ENCODE measurements around the gene FYN. TPM values are rescaled to one million over a fixed set of nuclear protein-coding genes. Genes with fewer than 3 reads are reported as not detected.
"Not testable (repeated sequence)": the region's sequence is repeated elsewhere in the genome, so short reads cannot be mapped to it uniquely, and the experiment has no call there.

Gene FYN
- total and polyA plus RNA-seq, 2 of the 13 experiments (the other 11 are each of a cell fraction or from before 2014, with no cell fraction given) = 15.5 to 24.6 TPM

DNA sequence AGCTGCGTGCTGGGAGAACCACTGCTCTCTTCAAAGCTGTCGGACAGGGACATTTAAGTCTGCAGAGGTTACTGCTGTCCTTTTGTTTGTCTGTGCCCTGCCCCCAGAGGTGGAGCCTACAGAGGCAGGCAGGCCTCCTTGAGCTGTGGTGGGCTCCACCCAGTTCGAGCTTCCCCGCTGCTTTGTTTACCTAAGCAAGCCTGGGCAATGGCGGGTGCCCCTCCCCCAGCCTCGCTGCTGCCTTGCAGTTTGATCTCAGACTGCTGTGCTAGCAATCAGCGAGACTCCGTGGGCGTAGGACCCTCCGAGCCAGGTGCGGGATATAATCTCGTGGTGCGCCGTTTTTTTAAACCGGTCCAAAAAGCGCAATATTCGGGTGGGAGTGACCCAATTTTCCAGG is 35.1 kb upstream of the FYN start:
- H3K27me3 ChIP-seq (ENCODE audit: control insufficient read depth in 1 of 2, insufficient read depth in 2 of 2, low read length in 2 of 2); H3K9ac ChIP-seq (ENCODE audit: insufficient read depth, low read depth, low read length); H4K20me1 ChIP-seq (ENCODE audit: insufficient read depth, low read length); H3K27ac ChIP-seq (ENCODE audit: extremely low read length, insufficient read depth, low read length); H3K4me2 ChIP-seq (ENCODE audit: low read depth, low read length); POLR2A ChIA-PET; H3K36me3 ChIP-seq (replicated peaks in 1 of 2; ENCODE audit: control insufficient read depth in 1 of 2, insufficient read depth in 2 of 2, low read length in 2 of 2); BruUV-seq (replicated peaks); DNase-seq (ENCODE audit: low spot score); H3K4me3 ChIP-seq (replicated peaks in 1 of 3; ENCODE audit: insufficient read depth in 1 of 3, low read depth in 2 of 3, low read length in 3 of 3); H3K4me1 ChIP-seq (ENCODE audit: insufficient read depth, low read length); H3K9me3 ChIP-seq (ENCODE audit: low read length); H2AFZ ChIP-seq (ENCODE audit: low read length); CTCF ChIA-PET (ENCODE audit: low intra/inter-chr PET ratio, low total read pairs); H3K79me2 ChIP-seq (ENCODE audit: insufficient read depth, low read length); intact Hi-C loops (cut with micrococcal nuclease; ENCODE audit: unreplicated experiment); ATAC-seq; FAIRE-seq; in situ Hi-C loops (cut with HindIII; ENCODE audit: extremely low pct_ligation_motif_present, low pct_unique_long_range_greater_than_20kb); TF ChIP-seq FOXA1, SOX13 (IDR thresholded peaks at IDR 0.05): not testable (repeated sequence)
- TF ChIP-seq FOXA1 (CRISPR knock-in tag; IDR thresholded peaks at IDR 0.05) (peak; percentile 54), SOX13 (CRISPR knock-in tag; conservative IDR thresholded peaks at IDR 0.05 in 1 of 2, IDR thresholded peaks at IDR 0.05 in 1 of 2) (0 out of 4 replicates have a peak, but pooled peaks of 1 of the 2 experiments have one; percentile 11)
- TF ChIP-seq, protein P1, sequence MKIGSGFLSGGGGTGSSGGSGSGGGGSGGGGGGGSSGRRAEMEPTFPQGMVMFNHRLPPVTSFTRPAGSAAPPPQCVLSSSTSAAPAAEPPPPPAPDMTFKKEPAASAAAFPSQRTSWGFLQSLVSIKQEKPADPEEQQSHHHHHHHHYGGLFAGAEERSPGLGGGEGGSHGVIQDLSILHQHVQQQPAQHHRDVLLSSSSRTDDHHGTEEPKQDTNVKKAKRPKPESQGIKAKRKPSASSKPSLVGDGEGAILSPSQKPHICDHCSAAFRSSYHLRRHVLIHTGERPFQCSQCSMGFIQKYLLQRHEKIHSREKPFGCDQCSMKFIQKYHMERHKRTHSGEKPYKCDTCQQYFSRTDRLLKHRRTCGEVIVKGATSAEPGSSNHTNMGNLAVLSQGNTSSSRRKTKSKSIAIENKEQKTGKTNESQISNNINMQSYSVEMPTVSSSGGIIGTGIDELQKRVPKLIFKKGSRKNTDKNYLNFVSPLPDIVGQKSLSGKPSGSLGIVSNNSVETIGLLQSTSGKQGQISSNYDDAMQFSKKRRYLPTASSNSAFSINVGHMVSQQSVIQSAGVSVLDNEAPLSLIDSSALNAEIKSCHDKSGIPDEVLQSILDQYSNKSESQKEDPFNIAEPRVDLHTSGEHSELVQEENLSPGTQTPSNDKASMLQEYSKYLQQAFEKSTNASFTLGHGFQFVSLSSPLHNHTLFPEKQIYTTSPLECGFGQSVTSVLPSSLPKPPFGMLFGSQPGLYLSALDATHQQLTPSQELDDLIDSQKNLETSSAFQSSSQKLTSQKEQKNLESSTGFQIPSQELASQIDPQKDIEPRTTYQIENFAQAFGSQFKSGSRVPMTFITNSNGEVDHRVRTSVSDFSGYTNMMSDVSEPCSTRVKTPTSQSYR (CRISPR knock-in tag; IDR thresholded peaks at IDR 0.05; ENCODE audit: borderline replicate concordance) = peak; percentile 70; the same call in 1 of the 2 replicates
- WGBS (ENCODE audit: low lambda C conversion rate) = 53% methylated on average over 11 of the region's 17 CpGs

DNA sequence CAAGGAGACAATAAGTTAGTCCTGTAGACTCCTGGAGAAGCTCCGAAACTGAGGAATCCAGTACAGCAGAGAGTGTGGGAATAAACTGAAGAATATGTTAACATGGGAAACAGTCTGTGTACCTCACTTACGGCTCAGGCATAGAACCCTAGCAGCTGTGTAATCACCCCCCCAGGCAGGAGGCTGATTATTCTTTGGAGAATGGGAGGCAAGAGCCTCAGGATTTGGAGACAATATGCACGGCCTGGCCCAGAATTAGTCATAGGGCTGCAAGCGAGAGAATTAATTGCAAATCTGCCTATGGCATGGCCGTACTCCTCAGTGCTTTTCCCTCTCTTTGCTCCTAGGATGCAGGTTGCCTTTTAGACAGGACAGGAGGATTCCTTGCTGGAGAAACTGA is 27.5 kb upstream of the FYN start:
- DNase-seq (ENCODE audit: low spot score) = no peak
- no TSS peak for BruUV-seq (replicated peaks)
- TF ChIP-seq RFX1 (IDR thresholded peaks at IDR 0.05) (no peak), GPN1 (CRISPR knock-in tag; IDR thresholded peaks at IDR 0.05; ENCODE audit: borderline replicate concordance) (no peak), ONECUT2 (CRISPR knock-in tag; IDR thresholded peaks at IDR 0.05) (no peak), ZNF263 (CRISPR knock-in tag; IDR thresholded peaks at IDR 0.05) (no peak), KAT8 (CRISPR knock-in tag; IDR thresholded peaks at IDR 0.05) (no peak), ZNF839 (CRISPR knock-in tag; IDR thresholded peaks at IDR 0.05; ENCODE audit: borderline replicate concordance) (no peak), ZNF367 (CRISPR knock-in tag; IDR thresholded peaks at IDR 0.05; ENCODE audit: borderline replicate concordance) (no peak), ZNF430 (CRISPR knock-in tag; IDR thresholded peaks at IDR 0.05) (no peak)
- TF ChIP-seq, protein P2, sequence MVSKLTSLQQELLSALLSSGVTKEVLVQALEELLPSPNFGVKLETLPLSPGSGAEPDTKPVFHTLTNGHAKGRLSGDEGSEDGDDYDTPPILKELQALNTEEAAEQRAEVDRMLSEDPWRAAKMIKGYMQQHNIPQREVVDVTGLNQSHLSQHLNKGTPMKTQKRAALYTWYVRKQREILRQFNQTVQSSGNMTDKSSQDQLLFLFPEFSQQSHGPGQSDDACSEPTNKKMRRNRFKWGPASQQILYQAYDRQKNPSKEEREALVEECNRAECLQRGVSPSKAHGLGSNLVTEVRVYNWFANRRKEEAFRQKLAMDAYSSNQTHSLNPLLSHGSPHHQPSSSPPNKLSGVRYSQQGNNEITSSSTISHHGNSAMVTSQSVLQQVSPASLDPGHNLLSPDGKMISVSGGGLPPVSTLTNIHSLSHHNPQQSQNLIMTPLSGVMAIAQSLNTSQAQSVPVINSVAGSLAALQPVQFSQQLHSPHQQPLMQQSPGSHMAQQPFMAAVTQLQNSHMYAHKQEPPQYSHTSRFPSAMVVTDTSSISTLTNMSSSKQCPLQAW (CRISPR knock-in tag; IDR thresholded peaks at IDR 0.05) = no peak
- TF ChIP-seq, protein P3, sequence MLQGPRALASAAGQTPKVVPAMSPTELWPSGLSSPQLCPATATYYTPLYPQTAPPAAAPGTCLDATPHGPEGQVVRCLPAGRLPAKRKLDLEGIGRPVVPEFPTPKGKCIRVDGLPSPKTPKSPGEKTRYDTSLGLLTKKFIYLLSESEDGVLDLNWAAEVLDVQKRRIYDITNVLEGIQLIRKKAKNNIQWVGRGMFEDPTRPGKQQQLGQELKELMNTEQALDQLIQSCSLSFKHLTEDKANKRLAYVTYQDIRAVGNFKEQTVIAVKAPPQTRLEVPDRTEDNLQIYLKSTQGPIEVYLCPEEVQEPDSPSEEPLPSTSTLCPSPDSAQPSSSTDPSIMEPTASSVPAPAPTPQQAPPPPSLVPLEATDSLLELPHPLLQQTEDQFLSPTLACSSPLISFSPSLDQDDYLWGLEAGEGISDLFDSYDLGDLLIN (CRISPR knock-in tag; IDR thresholded peaks at IDR 0.05; ENCODE audit: borderline replicate concordance) = no peak

More for the DNA sequence above, 27.5 kb upstream of the FYN start:
- ATAC-seq (no peak), FAIRE-seq (no peak)
- in situ Hi-C loops (cut with HindIII; ENCODE audit: extremely low pct_ligation_motif_present, low pct_unique_long_range_greater_than_20kb) = no loop called here
- ChIA-PET POLR2A (no interaction called here), CTCF (ENCODE audit: low intra/inter-chr PET ratio, low total read pairs) (no interaction called here)
- no peak overlapping the region for H3K4me2 ChIP-seq (ENCODE audit: low read depth, low read length)
- H3K36me3 ChIP-seq (replicated peaks in 1 of 2; ENCODE audit: control insufficient read depth in 1 of 2, insufficient read depth in 2 of 2, low read length in 2 of 2) = no peaks in the 10 kb centered on the region
- WGBS (ENCODE audit: low lambda C conversion rate) = 60% methylated on average over 5 of the region's 5 CpGs
- H4K20me1 ChIP-seq (ENCODE audit: insufficient read depth, low read length) = no peaks in the 10 kb centered on the region
- H3K4me1 ChIP-seq (ENCODE audit: insufficient read depth, low read length) = peaks cover 8% of the 10 kb centered on the region
- H2AFZ ChIP-seq (ENCODE audit: low read length) = no peak overlapping the region
- no peak overlapping the region for H3K9ac ChIP-seq (ENCODE audit: insufficient read depth, low read depth, low read length)
- H3K79me2 ChIP-seq (ENCODE audit: insufficient read depth, low read length) = no peaks in the 10 kb centered on the region
- no peak overlapping the region for H3K4me3 ChIP-seq (replicated peaks in 1 of 3; ENCODE audit: insufficient read depth in 1 of 3, low read depth in 2 of 3, low read length in 3 of 3)
- no peaks in the 10 kb centered on the region for H3K9me3 ChIP-seq (ENCODE audit: low read length)
- H3K27ac ChIP-seq (ENCODE audit: extremely low read length, insufficient read depth, low read length) = no peak overlapping the region
- peaks cover 0 to 7% of the 10 kb centered on the region in 2 experiments; a peak in 1 of 5 replicates for H3K27me3 ChIP-seq (ENCODE audit: control insufficient read depth in 1 of 2, insufficient read depth in 2 of 2, low read length in 2 of 2)
- intact Hi-C loops (cut with micrococcal nuclease; ENCODE audit: unreplicated experiment) = no loop called here

Measured in HepG2 (cell line).